ENCODE results near the gene DPH6.
"Not testable (repeated sequence)": the region's sequence is repeated elsewhere in the genome, so short reads cannot be mapped to it uniquely, and the experiment has no call there.

DPH6 gene

GRCh38 chr15:35410775-35411174 is 135.2 kb downstream of the DPH6 start:
- Mint-ChIP-seq H3K27me3 (no peaks in the 10 kb centered on the region), H3K36me3 (no peaks in the 10 kb centered on the region), H3K9me3 (no peaks in the 10 kb centered on the region), H3K27ac (no peak overlapping the region), H3K4me1 (no peaks in the 10 kb centered on the region), H3K4me3 (no peak overlapping the region)
- no peak for ATAC-seq (replicated peaks)
- no peak for DNase-seq

GRCh38 chr15:35399901-35400300 is 146.1 kb downstream of the DPH6 start:
- no peak for DNase-seq
- Mint-ChIP-seq H3K4me1 (no peaks in the 10 kb centered on the region), H3K36me3 (peaks cover 16 to 26% of the 10 kb centered on the region in 2 donors), H3K4me3 (no peak overlapping the region), H3K27ac (no peak overlapping the region), H3K27me3 (no peaks in the 10 kb centered on the region), H3K9me3 (peaks cover 0 to 4% of the 10 kb centered on the region in 2 donors)
- ATAC-seq (replicated peaks), result no peak

GRCh38 chr15:35397027-35397426 is 148.9 kb downstream of the DPH6 start:
- DNase-seq (no peak), ATAC-seq (replicated peaks) (no peak)
- no peaks in the 10 kb centered on the region for H3K27me3 Mint-ChIP-seq
- H3K4me1 Mint-ChIP-seq, result no peaks in the 10 kb centered on the region
- no peak overlapping the region for H3K4me3 Mint-ChIP-seq
- H3K36me3 Mint-ChIP-seq, result peaks cover 20 to 28% of the 10 kb centered on the region in 2 donors
- H3K9me3 Mint-ChIP-seq, result peaks cover 0 to 9% of the 10 kb centered on the region in 2 donors
- no peak overlapping the region for H3K27ac Mint-ChIP-seq

GRCh38 chr15:35394416-35394815 is 151.5 kb downstream of the DPH6 start:
- Mint-ChIP-seq H3K36me3 (peaks cover 19 to 23% of the 10 kb centered on the region in 2 donors), H3K4me3 (no peak overlapping the region), H3K4me1 (no peaks in the 10 kb centered on the region), H3K27me3 (no peaks in the 10 kb centered on the region), H3K27ac (no peak overlapping the region), H3K9me3 (peaks cover 4 to 9% of the 10 kb centered on the region in 2 donors)
- DNase-seq (no peak), ATAC-seq (replicated peaks) (no peak)

GRCh38 chr15:35393398-35393797 is 152.6 kb downstream of the DPH6 start:
- peaks cover 19 to 23% of the 10 kb centered on the region in 2 donors for H3K36me3 Mint-ChIP-seq
- ATAC-seq (replicated peaks) (no peak), DNase-seq (no peak)
- no peaks in the 10 kb centered on the region for H3K27me3 Mint-ChIP-seq
- H3K4me1 Mint-ChIP-seq, result no peaks in the 10 kb centered on the region
- H3K4me3 Mint-ChIP-seq, result no peak overlapping the region
- H3K27ac Mint-ChIP-seq, result no peak overlapping the region
- H3K9me3 Mint-ChIP-seq, result peaks cover 4 to 9% of the 10 kb centered on the region in 2 donors

- H3K9me3 Mint-ChIP-seq; DNase-seq; ATAC-seq (replicated peaks); H3K27ac Mint-ChIP-seq; H3K27me3 Mint-ChIP-seq; H3K4me1 Mint-ChIP-seq; H3K4me3 Mint-ChIP-seq: not testable (repeated sequence)
- H3K36me3 Mint-ChIP-seq, result peaks cover 19 to 23% of the 10 kb centered on the region in 2 donors
Measured at GRCh38 chr15:35391408-35391984, 154.5 kb downstream of the DPH6 start.

- ATAC-seq (replicated peaks) (no peak), DNase-seq (no peak)
- Mint-ChIP-seq H3K9me3 (peaks cover 0 to 7% of the 10 kb centered on the region in 2 donors), H3K4me3 (no peak overlapping the region), H3K27me3 (no peaks in the 10 kb centered on the region), H3K36me3 (peaks cover 10 to 12% of the 10 kb centered on the region in 2 donors), H3K27ac (no peak overlapping the region), H3K4me1 (no peaks in the 10 kb centered on the region)
Measured at GRCh38 chr15:35383506-35383905, 162.5 kb downstream of the DPH6 start.

- H3K4me1 Mint-ChIP-seq, result no peaks in the 10 kb centered on the region
- peaks cover 0 to 9% of the 10 kb centered on the region in 2 donors for H3K9me3 Mint-ChIP-seq
- no peaks in the 10 kb centered on the region for H3K27me3 Mint-ChIP-seq
- peaks cover 18 to 19% of the 10 kb centered on the region in 2 donors for H3K36me3 Mint-ChIP-seq
- no peak overlapping the region for H3K27ac Mint-ChIP-seq
- DNase-seq, result no peak
- H3K4me3 Mint-ChIP-seq, result no peak overlapping the region
- ATAC-seq (replicated peaks), result no peak
Measured at GRCh38 chr15:35381328-35381727, 164.6 kb downstream of the DPH6 start.

- ATAC-seq (replicated peaks), result no peak
- no peak for DNase-seq
- H3K27me3 Mint-ChIP-seq, result no peaks in the 10 kb centered on the region
- H3K27ac Mint-ChIP-seq, result no peak overlapping the region
- H3K4me3 Mint-ChIP-seq, result no peak overlapping the region
- H3K9me3 Mint-ChIP-seq, result peaks cover 0 to 5% of the 10 kb centered on the region in 2 donors
- no peaks in the 10 kb centered on the region for H3K4me1 Mint-ChIP-seq
- H3K36me3 Mint-ChIP-seq, result peaks cover 18 to 24% of the 10 kb centered on the region in 2 donors
Measured at GRCh38 chr15:35379972-35380371, 166.0 kb downstream of the DPH6 start.

- H3K9me3 Mint-ChIP-seq; H3K27me3 Mint-ChIP-seq; DNase-seq; H3K27ac Mint-ChIP-seq; H3K4me1 Mint-ChIP-seq; ATAC-seq (replicated peaks); H3K4me3 Mint-ChIP-seq: not testable (repeated sequence)
- peaks cover 18 to 24% of the 10 kb centered on the region in 2 donors for H3K36me3 Mint-ChIP-seq
Measured at GRCh38 chr15:35378454-35378853, 167.5 kb downstream of the DPH6 start.

- H3K4me3 Mint-ChIP-seq, result no peak overlapping the region
- DNase-seq, result no peak
- peaks cover 29 to 38% of the 10 kb centered on the region in 2 donors for H3K36me3 Mint-ChIP-seq
- H3K27ac Mint-ChIP-seq, result no peak overlapping the region
- no peak for ATAC-seq (replicated peaks)
- no peaks in the 10 kb centered on the region for H3K4me1 Mint-ChIP-seq
- H3K9me3 Mint-ChIP-seq, result peaks cover 0 to 5% of the 10 kb centered on the region in 2 donors
- no peaks in the 10 kb centered on the region for H3K27me3 Mint-ChIP-seq
Measured at GRCh38 chr15:35376707-35377106, 169.3 kb downstream of the DPH6 start.

GRCh38 chr15:35374661-35375060 is 171.3 kb downstream of the DPH6 start:
- H3K9me3 Mint-ChIP-seq, result peaks cover 0 to 5% of the 10 kb centered on the region in 2 donors
- no peak overlapping the region for H3K27ac Mint-ChIP-seq
- no peaks in the 10 kb centered on the region for H3K27me3 Mint-ChIP-seq
- no peak overlapping the region for H3K4me3 Mint-ChIP-seq
- peaks cover 29 to 50% of the 10 kb centered on the region in 2 donors for H3K36me3 Mint-ChIP-seq
- no peaks in the 10 kb centered on the region for H3K4me1 Mint-ChIP-seq
- ATAC-seq (replicated peaks) (no peak), DNase-seq (no peak)

GRCh38 chr15:35362195-35362829 is 183.7 kb downstream of the DPH6 start:
- H3K9me3 Mint-ChIP-seq, result peaks cover 39 to 44% of the 10 kb centered on the region in 2 donors
- no peak overlapping the region for H3K27ac Mint-ChIP-seq
- peaks cover 15 to 24% of the 10 kb centered on the region in 2 donors for H3K36me3 Mint-ChIP-seq
- H3K4me1 Mint-ChIP-seq, result no peaks in the 10 kb centered on the region
- DNase-seq, result no peak
- no peak overlapping the region for H3K4me3 Mint-ChIP-seq
- H3K27me3 Mint-ChIP-seq, result no peaks in the 10 kb centered on the region
- no peak for ATAC-seq (replicated peaks)

- ATAC-seq (replicated peaks) (no peak), DNase-seq (no peak)
- no peaks in the 10 kb centered on the region for H3K27me3 Mint-ChIP-seq
- H3K9me3 Mint-ChIP-seq, result peaks cover 43 to 55% of the 10 kb centered on the region in 2 donors
- no peaks in the 10 kb centered on the region for H3K4me1 Mint-ChIP-seq
- no peak overlapping the region for H3K4me3 Mint-ChIP-seq
- H3K36me3 Mint-ChIP-seq, result peaks cover 6 to 8% of the 10 kb centered on the region in 2 donors
- H3K27ac Mint-ChIP-seq, result no peak overlapping the region
Measured at GRCh38 chr15:35358824-35359223, 187.1 kb downstream of the DPH6 start.

- no peak overlapping the region for H3K4me3 Mint-ChIP-seq
Measured at GRCh38 chr15:35351059-35351458, 194.9 kb downstream of the DPH6 start.

More at GRCh38 chr15:35351059-35351458, 194.9 kb downstream of the DPH6 start:
- ATAC-seq (replicated peaks), result no peak
- no peak overlapping the region for H3K27ac Mint-ChIP-seq
- H3K4me1 Mint-ChIP-seq, result no peaks in the 10 kb centered on the region
- DNase-seq, result no peak
- no peaks in the 10 kb centered on the region for H3K36me3 Mint-ChIP-seq
- H3K27me3 Mint-ChIP-seq, result no peaks in the 10 kb centered on the region
- H3K9me3 Mint-ChIP-seq, result peaks cover 19 to 24% of the 10 kb centered on the region in 2 donors

All from stimulated activated naive B cell treated with anti-CD40 and anti-IgM and Interleukin-4, amounts not matched to agents 10 μg/mL and 1 μg/mL and 100 μg/mL, for 72 hours (primary cell).